NCI-H345 treated with DMSO at 0.1 percent for 48 hours (cell line): ENCODE measurements around the gene OR52E4.
A peak's percentile ranks its signal among the peaks of the same experiment; 100 is the strongest.

Experiments used
- DNase-seq: peaks from one replicate; lab custom pipeline; 2025; ENCODE audit not compliant: unreplicated experiment; lab: John Stamatoyannopoulos, UW

The OR52E4 gene

GRCh38 chr11:5880329-5880728 lies at the start of gene OR52E4:
TSS of gene OR52E4 (plus strand) at chr11:5880629. CDS start at chr11:5884293, 3,664 bp downstream.
- DNase-seq = no peak

GRCh38 chr11:5831196-5831829 lies 49.1 kb upstream of the OR52E4 start:
- DNase-seq = no peak

GRCh38 chr11:5833446-5833845 lies 47.0 kb upstream of the OR52E4 start:
- DNase-seq = no peak

GRCh38 chr11:5837695-5838094 lies 42.7 kb upstream of the OR52E4 start:
- no peak for DNase-seq

GRCh38 chr11:5841797-5842196 lies 38.6 kb upstream of the OR52E4 start, which contains the start of gene OR52E6:
TSS of gene OR52E6 (minus strand) at chr11:5841897. CDS start at chr11:5841897, 0 bp downstream.
- no peak for DNase-seq

- no peak for DNase-seq
Measured at GRCh38 chr11:5846701-5847100, 33.7 kb upstream of the OR52E4 start.

GRCh38 chr11:5847711-5848110 lies 32.7 kb upstream of the OR52E4 start:
- DNase-seq = no peak

- no peak for DNase-seq
Measured at GRCh38 chr11:5851002-5851401, 29.4 kb upstream of the OR52E4 start.

- DNase-seq = no peak
Measured at GRCh38 chr11:5857590-5857989, 22.8 kb upstream of the OR52E4 start, which contains the start of gene OR52E8. TSS of gene OR52E8 (minus strand) at chr11:5857690. CDS start at chr11:5857690, 0 bp downstream.

- DNase-seq = no peak
Measured at GRCh38 chr11:5865826-5866225, 14.6 kb upstream of the OR52E4 start.

- no peak for DNase-seq
Measured at GRCh38 chr11:5878564-5878963, 1.9 kb upstream of the OR52E4 start.

GRCh38 chr11:5881756-5882155 lies 1.3 kb downstream of the OR52E4 start:
- no peak for DNase-seq

- no peak for DNase-seq
Measured at GRCh38 chr11:5887172-5887571, 6.7 kb downstream of the OR52E4 start.

GRCh38 chr11:5887661-5888060 lies 7.2 kb downstream of the OR52E4 start:
- DNase-seq = no peak

- peak; percentile 40 for DNase-seq
Measured at GRCh38 chr11:5891216-5891800, 10.9 kb downstream of the OR52E4 start.

GRCh38 chr11:5892908-5893307 lies 12.5 kb downstream of the OR52E4 start, which contains the start of gene OR52E5:
TSS of gene OR52E5 (plus strand) at chr11:5893208. CDS start at chr11:5900777, 7,569 bp downstream.
- no peak for DNase-seq

- DNase-seq = no peak
Measured at GRCh38 chr11:5899534-5899933, 19.1 kb downstream of the OR52E4 start.

- no peak for DNase-seq
Measured at GRCh38 chr11:5910540-5910939, 30.1 kb downstream of the OR52E4 start.

- no peak for DNase-seq
Measured at GRCh38 chr11:5922749-5923426, 42.5 kb downstream of the OR52E4 start.

GRCh38 chr11:5923427-5923776 lies 43.0 kb downstream of the OR52E4 start:
- no peak for DNase-seq

- DNase-seq = no peak
Measured at GRCh38 chr11:5923794-5924193, 43.4 kb downstream of the OR52E4 start.

- no peak for DNase-seq
Measured at GRCh38 chr11:5928271-5928670, 47.8 kb downstream of the OR52E4 start.
